Measurements from ENCODE around the gene TTC29.
"Not testable (repeated sequence)": the region's sequence is repeated elsewhere in the genome, so short reads cannot be mapped to it uniquely, and the experiment has no call there.

TTC29 gene

DNA sequence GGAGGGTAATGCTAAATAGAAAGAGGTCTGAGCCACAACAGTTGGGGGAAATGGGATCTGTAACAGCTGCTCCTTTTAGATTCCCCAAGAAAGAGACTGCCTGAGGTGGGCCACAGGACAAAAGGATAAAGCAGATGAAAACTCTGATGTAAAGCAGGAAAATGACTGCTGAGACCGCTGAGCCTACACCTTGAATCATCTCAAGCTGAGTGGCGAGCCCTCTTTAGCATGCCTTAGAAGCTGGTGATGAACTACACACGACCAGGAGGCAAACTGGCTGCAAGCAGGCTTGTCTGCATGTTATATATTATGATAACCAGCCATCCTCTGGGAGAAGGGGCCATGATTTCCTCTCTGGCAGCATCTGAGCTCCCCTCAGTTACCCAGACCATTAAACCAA is 88.4 kb downstream of the TTC29 start:
- DNase-seq (ENCODE audit: low read depth in 2 of 2, low spot score in 1 of 2) = no peak

DNA sequence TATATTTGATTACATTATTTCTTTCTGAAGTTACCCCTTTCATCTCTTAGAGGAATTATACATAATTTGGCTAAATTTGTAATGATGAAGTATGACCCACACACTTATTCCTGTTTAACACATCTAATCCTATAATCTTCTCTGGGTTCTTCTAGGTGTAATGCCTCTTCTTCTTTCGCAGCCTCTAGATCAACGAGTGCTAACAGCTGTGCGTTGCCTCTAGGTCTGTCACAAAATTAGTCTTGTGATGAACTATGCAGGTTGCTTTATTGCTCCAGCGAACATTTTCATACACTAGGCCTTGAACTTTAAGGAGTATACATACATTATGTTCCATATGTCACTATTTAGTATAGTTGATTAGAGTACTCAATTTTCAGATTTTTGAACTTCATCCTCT is 89.9 kb downstream of the TTC29 start:
- DNase-seq (ENCODE audit: low read depth in 2 of 2, low spot score in 1 of 2) = no peak

DNA sequence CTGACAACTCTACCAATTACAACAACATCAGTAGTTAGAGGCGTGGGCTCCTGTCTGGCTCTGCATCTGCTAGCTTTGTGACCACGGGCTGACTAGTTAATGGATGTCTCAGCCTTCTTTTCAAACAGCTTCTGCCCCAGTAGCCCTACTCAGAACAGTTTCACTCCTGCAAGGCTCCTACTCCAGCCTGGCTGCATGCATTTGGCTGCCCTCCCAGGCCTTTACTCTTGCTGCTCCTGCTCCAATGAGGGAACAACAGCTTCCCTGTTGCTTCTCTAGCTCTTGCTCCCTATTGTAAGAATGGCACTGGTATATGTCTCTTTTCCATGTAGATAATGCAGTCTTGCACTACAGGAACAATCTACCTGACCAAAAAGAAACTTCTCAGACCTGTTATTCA is 93.3 kb downstream of the TTC29 start:
- no peak for DNase-seq (ENCODE audit: low read depth in 2 of 2, low spot score in 1 of 2)

GRCh38 chr4:146847345-146847744 is 98.3 kb downstream of the TTC29 start:
- DNase-seq (ENCODE audit: low read depth in 2 of 2, low spot score in 1 of 2) = no peak

DNA sequence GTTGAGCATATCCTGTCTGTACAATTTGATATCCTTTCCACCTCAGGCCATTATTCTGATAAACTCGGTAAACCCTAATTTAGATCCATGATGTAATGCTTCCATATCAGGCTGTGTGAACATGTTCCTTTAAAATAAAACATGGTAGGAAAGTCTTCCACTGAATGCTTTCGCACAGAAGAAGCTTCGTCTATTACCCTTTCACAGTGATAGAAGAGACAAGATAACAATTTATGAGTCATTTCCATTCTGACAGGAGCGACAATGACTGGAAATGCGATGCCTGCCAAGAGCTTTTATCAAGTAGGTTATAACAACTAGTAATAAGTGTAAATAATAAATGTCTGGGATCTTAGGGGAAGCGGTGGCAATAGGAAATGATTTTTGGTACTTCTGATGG is 98.8 kb downstream of the TTC29 start:
- no peak for DNase-seq (ENCODE audit: low read depth in 2 of 2, low spot score in 1 of 2)

DNA sequence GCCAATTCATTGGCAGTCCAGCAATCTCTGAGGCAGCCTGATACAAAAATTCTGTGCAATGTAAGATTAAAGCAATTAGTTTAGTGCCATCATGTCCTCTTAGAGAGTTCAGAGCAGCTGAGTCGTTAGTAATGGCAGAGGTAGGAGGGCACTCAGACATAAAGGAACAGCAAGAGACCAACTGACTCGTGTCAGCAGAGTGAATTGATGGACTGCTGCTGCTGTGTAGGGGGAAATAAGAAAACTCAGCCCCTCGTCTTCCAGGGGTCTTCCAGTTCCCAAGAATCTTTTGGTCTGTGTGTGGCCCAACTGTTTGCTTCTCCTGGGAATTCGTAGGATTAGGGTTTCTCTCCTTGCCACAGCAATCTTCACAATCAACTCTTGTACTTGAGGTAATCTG is 100.9 kb downstream of the TTC29 start:
- no peak for DNase-seq (ENCODE audit: low read depth in 2 of 2, low spot score in 1 of 2)

DNA sequence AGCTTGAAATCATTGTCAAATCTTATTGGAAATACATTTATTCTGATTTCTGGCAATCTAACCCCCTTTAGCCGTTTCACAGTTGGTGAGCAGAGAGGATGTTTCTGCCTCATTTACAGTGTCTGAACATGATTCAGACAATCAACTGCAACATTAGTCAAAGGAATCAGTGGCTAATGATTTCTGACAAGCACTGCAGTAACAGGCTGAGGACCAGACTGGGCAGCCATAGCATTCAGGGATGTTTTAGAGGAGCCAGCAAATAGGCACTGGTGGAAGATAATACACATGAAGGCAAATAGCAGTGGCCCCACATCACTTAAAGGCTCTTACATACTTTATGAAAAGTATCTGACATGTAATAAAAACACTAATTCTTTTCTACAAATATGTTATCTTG is 102.8 kb downstream of the TTC29 start:
- no peak for DNase-seq (ENCODE audit: low read depth in 2 of 2, low spot score in 1 of 2)

GRCh38 chr4:146840731-146841130 is 104.9 kb downstream of the TTC29 start:
- no peak for DNase-seq (ENCODE audit: low read depth in 2 of 2, low spot score in 1 of 2)

- no peak for DNase-seq (ENCODE audit: low read depth in 2 of 2, low spot score in 1 of 2)
Observed at GRCh38 chr4:146835096-146835495, 110.6 kb downstream of the TTC29 start.

DNA sequence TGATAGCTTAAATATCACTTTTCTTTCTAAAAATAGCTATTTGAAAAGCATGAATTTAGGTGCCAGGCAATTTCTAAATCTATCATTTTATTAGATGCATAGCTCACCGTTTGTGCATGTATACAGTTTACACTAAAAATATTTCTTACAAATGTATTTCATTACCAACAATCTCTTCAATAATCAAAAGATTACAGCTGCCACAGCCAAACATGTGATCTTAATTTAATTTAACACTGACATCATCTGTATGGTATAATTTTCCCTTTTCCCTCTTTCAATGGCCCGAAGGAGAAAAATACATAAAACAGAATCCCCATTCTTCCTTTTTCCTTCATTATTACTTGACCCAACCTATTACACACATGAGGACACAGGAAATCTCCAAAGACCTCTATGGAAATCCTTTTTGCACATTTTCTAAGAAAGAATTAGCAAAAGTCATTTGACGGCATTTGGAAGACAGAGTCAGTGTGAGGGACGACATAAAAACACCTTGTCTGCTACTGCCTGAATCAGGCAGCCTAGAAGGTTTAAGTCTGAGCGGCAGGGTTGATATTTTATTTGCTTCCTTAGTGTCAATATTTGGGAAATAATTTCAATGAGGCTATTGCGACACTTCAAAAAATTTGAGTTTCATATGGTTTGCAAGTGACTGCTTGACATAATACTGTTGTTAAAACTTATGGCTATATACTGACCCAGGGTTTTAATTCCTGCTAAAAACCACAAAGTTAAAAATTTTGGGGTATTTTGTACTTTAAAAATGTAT is 111.2 kb downstream of the TTC29 start:
- DNase-seq (ENCODE audit: low read depth in 2 of 2, low spot score in 1 of 2) = no peak

DNA sequence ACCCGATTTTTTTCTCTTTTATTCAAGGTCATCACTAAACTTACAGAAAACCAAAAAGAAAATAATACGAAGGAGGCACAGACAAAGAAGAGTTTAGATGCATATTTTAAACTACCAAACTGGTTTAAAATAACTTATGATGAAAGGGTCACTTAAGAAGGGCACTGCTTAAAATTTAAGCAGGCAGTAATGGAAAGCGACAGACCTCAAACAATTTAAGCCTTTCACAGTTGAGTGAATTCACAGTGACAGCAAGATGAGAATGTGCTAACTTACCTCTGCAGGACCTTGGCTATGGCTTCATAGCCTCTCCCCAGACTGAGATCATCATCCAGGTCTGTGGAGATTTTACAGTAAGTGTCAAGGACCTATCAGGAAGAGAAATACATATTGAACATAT is 112.1 kb downstream of the TTC29 start:
- DNase-seq (ENCODE audit: low read depth in 2 of 2, low spot score in 1 of 2) = no peak

DNA sequence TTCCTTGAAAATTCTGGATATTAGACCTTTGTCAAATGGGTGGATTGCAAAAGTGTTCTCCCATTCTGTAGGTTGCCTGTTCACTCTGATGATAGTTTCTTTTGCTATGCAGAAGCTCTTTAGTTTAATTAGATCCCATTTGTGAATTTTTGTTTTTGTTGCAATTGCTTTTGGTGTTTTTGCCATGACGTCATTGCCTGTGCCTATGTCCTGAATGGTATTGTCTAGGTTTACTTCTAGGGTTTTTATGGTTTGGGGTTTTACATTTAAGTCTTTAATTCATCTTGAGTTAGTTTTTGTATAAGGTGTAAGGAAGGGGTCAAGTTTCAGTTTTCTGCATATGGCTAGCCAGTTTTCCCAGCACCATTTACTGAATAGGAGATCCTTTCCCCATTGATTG is 122.7 kb downstream of the TTC29 start:
- DNase-seq (ENCODE audit: low read depth in 2 of 2, low spot score in 1 of 2) = not testable (repeated sequence)

DNA sequence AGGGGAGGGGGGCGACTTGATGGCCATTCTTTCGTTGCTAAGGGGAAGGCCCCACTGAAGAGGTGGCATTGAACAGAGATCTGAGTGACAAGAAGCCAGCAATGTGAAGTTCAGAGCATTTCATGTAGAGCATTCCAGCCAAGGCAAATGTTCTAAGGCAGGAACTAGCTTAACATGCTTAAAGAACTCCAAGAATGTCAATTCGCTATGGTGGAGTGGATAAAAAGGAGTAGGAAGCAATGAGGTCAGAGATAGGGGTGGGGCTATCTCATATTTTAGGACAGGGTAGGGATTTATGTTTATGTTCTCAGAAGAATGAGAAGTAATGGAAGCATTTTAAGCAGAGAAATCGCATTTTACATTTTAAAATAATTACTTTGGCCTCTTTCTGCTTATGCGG is 130.9 kb downstream of the TTC29 start:
- DNase-seq (ENCODE audit: low read depth in 2 of 2, low spot score in 1 of 2) = no peak

- DNase-seq (ENCODE audit: low read depth in 2 of 2, low spot score in 1 of 2) = no peak
Observed at GRCh38 chr4:146795711-146796110, 150.0 kb downstream of the TTC29 start.

GRCh38 chr4:146793727-146794126 is 151.9 kb downstream of the TTC29 start:
- DNase-seq (ENCODE audit: low read depth in 2 of 2, low spot score in 1 of 2) = no peak

- no peak for DNase-seq (ENCODE audit: low read depth in 2 of 2, low spot score in 1 of 2)
Observed at GRCh38 chr4:146791439-146791838, 154.2 kb downstream of the TTC29 start.

GRCh38 chr4:146790515-146790914 is 155.1 kb downstream of the TTC29 start:
- no peak for DNase-seq (ENCODE audit: low read depth in 2 of 2, low spot score in 1 of 2)

- DNase-seq (ENCODE audit: low read depth in 2 of 2, low spot score in 1 of 2) = no peak
Observed at GRCh38 chr4:146787731-146788130, 157.9 kb downstream of the TTC29 start.

DNA sequence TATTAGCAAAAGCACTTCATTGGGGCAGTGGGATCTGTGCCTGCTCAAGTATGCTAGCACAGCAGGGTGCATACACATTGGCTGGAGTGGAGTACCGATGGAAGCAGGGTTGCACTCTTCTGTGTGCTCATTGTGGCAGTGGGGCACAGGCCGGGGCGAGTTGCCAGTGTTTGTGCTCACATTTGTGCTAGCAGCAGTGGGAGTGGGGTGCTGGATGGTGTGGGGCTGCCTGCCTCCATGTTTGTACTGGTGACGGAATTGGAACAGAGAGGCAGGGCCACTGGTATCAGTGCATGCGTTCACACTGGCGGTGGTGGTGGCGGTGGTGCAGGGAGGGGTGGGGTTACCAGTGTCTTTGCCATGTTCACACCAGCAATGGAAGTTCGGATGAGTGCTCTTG is 169.0 kb downstream of the TTC29 start:
- DNase-seq (ENCODE audit: low read depth in 2 of 2, low spot score in 1 of 2) = no peak

GRCh38 chr4:146763560-146763959 is 182.1 kb downstream of the TTC29 start:
- DNase-seq (ENCODE audit: low read depth in 2 of 2, low spot score in 1 of 2) = no peak

DNA sequence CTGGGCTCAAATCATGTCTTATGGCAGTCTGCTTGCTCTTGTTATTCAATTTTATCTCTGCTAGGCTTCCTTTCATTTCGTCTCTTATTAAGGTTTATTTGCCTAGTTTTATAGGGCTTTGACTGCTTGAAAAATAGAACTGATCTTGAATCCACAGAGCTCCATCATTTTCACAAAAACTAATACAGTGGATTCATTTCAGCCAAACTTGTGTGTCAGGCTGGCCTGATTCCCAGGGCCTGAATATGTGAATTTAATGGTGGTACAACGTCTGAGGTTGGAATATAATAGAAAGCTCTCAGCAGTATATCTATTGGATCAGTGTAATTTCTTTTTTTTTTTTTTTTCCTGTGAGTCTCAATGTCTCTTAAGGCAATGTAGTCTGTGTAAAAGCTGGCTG is 183.6 kb downstream of the TTC29 start:
- no peak for DNase-seq (ENCODE audit: low read depth in 2 of 2, low spot score in 1 of 2)

GRCh38 chr4:146742416-146742815 is 203.2 kb downstream of the TTC29 start:
- no peak for DNase-seq (ENCODE audit: low read depth in 2 of 2, low spot score in 1 of 2)

DNA sequence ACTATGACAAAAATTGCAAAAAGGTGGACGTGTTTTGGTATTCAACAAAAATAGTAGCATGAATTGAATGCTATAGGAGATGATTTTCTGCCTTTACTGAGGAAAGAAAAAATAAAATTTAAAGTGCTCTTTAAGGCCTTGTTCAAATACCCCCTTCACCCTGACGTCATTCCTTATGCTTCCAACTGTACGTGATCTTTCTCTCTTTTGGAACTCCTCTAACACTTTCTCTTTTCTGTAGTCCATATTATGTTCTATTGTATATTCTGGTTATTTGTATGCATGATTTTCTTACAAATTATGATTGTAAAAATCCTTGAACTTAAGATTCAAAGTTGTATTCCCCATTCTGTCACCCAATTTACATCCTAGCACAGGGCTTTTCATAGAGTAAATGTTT is 206.5 kb downstream of the TTC29 start:
- DNase-seq (ENCODE audit: low read depth in 2 of 2, low spot score in 1 of 2) = no peak

All from stimulated activated CD8-positive, alpha-beta memory T cell treated with anti-CD3 and anti-CD28 coated beads, Interleukin-4, amount 100 ng/mL, for 1 hour (primary cell).